Chondrocyte (in vitro differentiated cells): ENCODE measurements around the gene SUSD1. TPM values are rescaled to one million over a fixed set of nuclear protein-coding genes. Genes with fewer than 3 reads are reported as not detected.
"Not testable (repeated sequence)": the region's sequence is repeated elsewhere in the genome, so short reads cannot be mapped to it uniquely, and the experiment has no call there.

Experiments used
- DNase-seq: peaks from one replicate; pipeline ENCODE4 v3.0.0; 2021; ENCODE audit warnings: mixed read lengths, low spot score
- H3K27ac Mint-ChIP-seq: one replicate; pipeline ENCODE4 v1.8.0; 2021; ENCODE audit warnings: mild to moderate bottlenecking, moderate library complexity, mixed read lengths; ENCODE audit not compliant: unreplicated experiment
- H3K27me3 Mint-ChIP-seq: 2 replicates; pipeline ENCODE4 v1.8.0; 2021; ENCODE audit warnings: low read depth, mixed read lengths
- H3K36me3 Mint-ChIP-seq: 2 replicates; pipeline ENCODE4 v1.8.0; 2021; ENCODE audit warnings: low read depth, mixed read lengths
- H3K4me1 Mint-ChIP-seq: 2 replicates; pipeline ENCODE4 v1.8.0; 2021; ENCODE audit warnings: low read depth, mild to moderate bottlenecking, mixed read lengths
- H3K4me3 Mint-ChIP-seq: one replicate; pipeline ENCODE4 v1.8.0; 2021; ENCODE audit warnings: mild to moderate bottlenecking, moderate library complexity, mixed read lengths; ENCODE audit not compliant: unreplicated experiment
- H3K9me3 Mint-ChIP-seq: 2 replicates; pipeline ENCODE4 v1.8.0; 2021; ENCODE audit warnings: low read depth, mixed read lengths
- total RNA-seq: library from RNA; stranded (reverse); gene quantifications from 3 replicates; pipeline ENCODE4 v1.2.1, GENCODE V29; 2021
- TF ChIP-seq, protein P1 (sequence below): fragments of 200-600 bp; sonication (generic); IDR thresholded peaks from 2 replicates; pipeline ENCODE4 v1.5.0; 2021; ENCODE audit warnings: antibody characterized with exemption, mild to moderate bottlenecking, moderate library complexity

The SUSD1 gene
- total RNA-seq, 1 donor from 2014 or later: 29.6 TPM

- Mint-ChIP-seq H3K27me3 (no peaks in the 10 kb centered on the region), H3K4me1 (no peaks in the 10 kb centered on the region), H3K27ac (no peak overlapping the region), H3K4me3 (no peak overlapping the region), H3K36me3 (peaks cover 13% of the 10 kb centered on the region), H3K9me3 (no peaks in the 10 kb centered on the region)
- TF ChIP-seq, protein P1, sequence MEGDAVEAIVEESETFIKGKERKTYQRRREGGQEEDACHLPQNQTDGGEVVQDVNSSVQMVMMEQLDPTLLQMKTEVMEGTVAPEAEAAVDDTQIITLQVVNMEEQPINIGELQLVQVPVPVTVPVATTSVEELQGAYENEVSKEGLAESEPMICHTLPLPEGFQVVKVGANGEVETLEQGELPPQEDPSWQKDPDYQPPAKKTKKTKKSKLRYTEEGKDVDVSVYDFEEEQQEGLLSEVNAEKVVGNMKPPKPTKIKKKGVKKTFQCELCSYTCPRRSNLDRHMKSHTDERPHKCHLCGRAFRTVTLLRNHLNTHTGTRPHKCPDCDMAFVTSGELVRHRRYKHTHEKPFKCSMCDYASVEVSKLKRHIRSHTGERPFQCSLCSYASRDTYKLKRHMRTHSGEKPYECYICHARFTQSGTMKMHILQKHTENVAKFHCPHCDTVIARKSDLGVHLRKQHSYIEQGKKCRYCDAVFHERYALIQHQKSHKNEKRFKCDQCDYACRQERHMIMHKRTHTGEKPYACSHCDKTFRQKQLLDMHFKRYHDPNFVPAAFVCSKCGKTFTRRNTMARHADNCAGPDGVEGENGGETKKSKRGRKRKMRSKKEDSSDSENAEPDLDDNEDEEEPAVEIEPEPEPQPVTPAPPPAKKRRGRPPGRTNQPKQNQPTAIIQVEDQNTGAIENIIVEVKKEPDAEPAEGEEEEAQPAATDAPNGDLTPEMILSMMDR: no peak
- no peak for DNase-seq
Measured at GRCh38 chr9:112140936-112141335, 34.2 kb downstream of the SUSD1 start.

- Mint-ChIP-seq H3K27me3 (no peaks in the 10 kb centered on the region), H3K4me3 (no peak overlapping the region), H3K27ac (no peak overlapping the region), H3K36me3 (peaks cover 17% of the 10 kb centered on the region), H3K4me1 (peaks cover 6% of the 10 kb centered on the region), H3K9me3 (peaks cover 8% of the 10 kb centered on the region)
- TF ChIP-seq, protein P1: no peak
- no peak for DNase-seq
Measured at GRCh38 chr9:112137066-112137465, 38.0 kb downstream of the SUSD1 start.

- Mint-ChIP-seq H3K27me3 (no peaks in the 10 kb centered on the region), H3K4me3 (no peak overlapping the region), H3K27ac (no peak overlapping the region), H3K9me3 (peaks cover 8% of the 10 kb centered on the region), H3K36me3 (peaks cover 17% of the 10 kb centered on the region), H3K4me1 (peaks cover 6% of the 10 kb centered on the region)
- no peak for DNase-seq
- TF ChIP-seq, protein P1: no peak
Measured at GRCh38 chr9:112135706-112136105, 39.4 kb downstream of the SUSD1 start.

DNA sequence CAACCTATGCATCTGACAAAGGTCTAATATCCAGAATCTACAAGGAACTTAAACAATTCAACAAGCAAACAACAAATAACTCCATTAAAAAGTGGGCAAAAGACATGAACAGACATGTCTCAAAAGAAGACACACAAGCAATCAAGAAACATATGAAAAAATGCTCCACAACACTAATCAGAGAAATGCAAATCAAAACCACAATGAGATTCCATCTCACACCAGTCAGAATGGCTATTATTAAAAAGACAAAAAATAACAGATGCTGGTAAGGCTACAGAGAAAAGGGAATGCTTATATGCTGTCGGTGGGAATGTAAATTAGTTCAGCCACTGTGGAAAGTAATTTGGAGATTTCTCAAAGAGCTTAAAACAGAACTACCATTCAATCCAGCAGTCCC is 41.3 kb downstream of the SUSD1 start:
- not testable (repeated sequence) for H3K4me1 Mint-ChIP-seq, H3K4me3 Mint-ChIP-seq, H3K27me3 Mint-ChIP-seq, H3K9me3 Mint-ChIP-seq, DNase-seq, H3K27ac Mint-ChIP-seq
- peaks cover 20% of the 10 kb centered on the region for H3K36me3 Mint-ChIP-seq

- no peak for DNase-seq
Measured at GRCh38 chr9:112132356-112132755, 42.7 kb downstream of the SUSD1 start.

GRCh38 chr9:112130997-112131396 is 44.1 kb downstream of the SUSD1 start:
- no peak overlapping the region for H3K27ac Mint-ChIP-seq
- H3K36me3 Mint-ChIP-seq: peaks cover 18% of the 10 kb centered on the region
- no peaks in the 10 kb centered on the region for H3K27me3 Mint-ChIP-seq
- TF ChIP-seq, protein P1: no peak
- peaks cover 10% of the 10 kb centered on the region for H3K9me3 Mint-ChIP-seq
- DNase-seq: no peak
- H3K4me3 Mint-ChIP-seq: no peak overlapping the region
- peaks cover 8% of the 10 kb centered on the region for H3K4me1 Mint-ChIP-seq

More at GRCh38 chr9:112132356-112132755, 42.7 kb downstream of the SUSD1 start:
- Mint-ChIP-seq H3K27me3 (no peaks in the 10 kb centered on the region), H3K4me1 (peaks cover 6% of the 10 kb centered on the region), H3K27ac (no peak overlapping the region), H3K9me3 (peaks cover 8% of the 10 kb centered on the region), H3K4me3 (no peak overlapping the region), H3K36me3 (peaks cover 22% of the 10 kb centered on the region)
- TF ChIP-seq, protein P1: no peak
